H9 (cell line): ENCODE measurements around the gene TRIM27. TPM values are rescaled to one million over a fixed set of nuclear protein-coding genes. Genes with fewer than 3 reads are reported as not detected.

ENCODE experiments used
- DNase-seq: peaks from one replicate; pipeline ENCODE4 v3.0.0-alpha.2; 2017
- H2AFZ ChIP-seq: one replicate; pipeline ENCODE4 v1.6.1; 2013; ENCODE audit warnings: mild to moderate bottlenecking, low read length, control low read depth, moderate library complexity
- H2AK5ac ChIP-seq: 2 replicates; pipeline ENCODE4 v1.6.1; 2013; ENCODE audit warnings: low read length, control low read depth, mixed read lengths; ENCODE audit not compliant: insufficient read length
- H2BK120ac ChIP-seq: one replicate; pipeline ENCODE4 v1.6.1; 2013; ENCODE audit warnings: low read depth, mild to moderate bottlenecking, low read length, control low read depth, inconsistent platforms; ENCODE audit not compliant: poor library complexity, severe bottlenecking
- H2BK12ac ChIP-seq: 2 replicates; pipeline ENCODE4 v1.6.1; 2013; ENCODE audit warnings: low read length, control low read depth, mixed read lengths, low read depth; ENCODE audit not compliant: insufficient read length
- H2BK15ac ChIP-seq: 2 replicates; pipeline ENCODE4 v1.6.1; 2013; ENCODE audit warnings: low read depth, low read length, control low read depth
- H2BK20ac ChIP-seq: one replicate; pipeline ENCODE4 v1.6.1; 2013; ENCODE audit warnings: low read depth, mild to moderate bottlenecking, low read length, control low read depth, inconsistent platforms; ENCODE audit not compliant: poor library complexity, severe bottlenecking
- H2BK5ac ChIP-seq: 2 replicates; pipeline ENCODE4 v1.6.1; 2013; ENCODE audit warnings: low read length, control low read depth, mixed read lengths; ENCODE audit not compliant: insufficient read length
- H3K14ac ChIP-seq: 2 replicates; pipeline ENCODE4 v1.6.1; 2013; ENCODE audit warnings: low read length, control low read depth; ENCODE audit not compliant: insufficient read depth
- H3K18ac ChIP-seq: 2 replicates; pipeline ENCODE4 v1.6.1; 2013; ENCODE audit warnings: low read depth, mild to moderate bottlenecking, mixed read lengths, low read length, control low read depth; ENCODE audit not compliant: insufficient read length
- H3K23ac ChIP-seq: 2 replicates; pipeline ENCODE4 v1.6.1; 2013; ENCODE audit warnings: low read length, control low read depth, mixed read lengths, low read depth; ENCODE audit not compliant: insufficient read length
- H3K23me2 ChIP-seq: 2 replicates; pipeline ENCODE4 v1.6.1; 2013; ENCODE audit warnings: low read depth, mild to moderate bottlenecking, mixed read lengths, low read length, control low read depth; ENCODE audit not compliant: insufficient read length, poor library complexity, severe bottlenecking
- H3K27ac ChIP-seq: 2 replicates; pipeline ENCODE4 v1.5.1; 2013; ENCODE audit warnings: low read length, control low read depth, mixed read lengths, low read depth; ENCODE audit not compliant: insufficient read length
- H3K27me3 ChIP-seq: 2 replicates; pipeline ENCODE4 v1.6.1; 2013; ENCODE audit warnings: low read length, control low read depth, inconsistent platforms; ENCODE audit not compliant: insufficient read depth
- H3K4ac ChIP-seq: 2 replicates; pipeline ENCODE4 v1.6.1; 2013; ENCODE audit warnings: low read depth, mild to moderate bottlenecking, control low read depth, inconsistent platforms, low read length, moderate library complexity
- H3K4me1 ChIP-seq: 2 replicates; pipeline ENCODE4 v1.6.1; 2013; ENCODE audit warnings: low read length, control low read depth, inconsistent platforms; ENCODE audit not compliant: insufficient read depth
- H3K4me2 ChIP-seq: 2 replicates; pipeline ENCODE4 v1.6.1; 2013; ENCODE audit warnings: low read length, control low read depth, mixed read lengths; ENCODE audit not compliant: insufficient read length, insufficient read depth
- H3K56ac ChIP-seq: 2 replicates; pipeline ENCODE4 v1.6.1; 2013; ENCODE audit warnings: low read depth, mild to moderate bottlenecking, mixed read lengths, low read length, control low read depth; ENCODE audit not compliant: insufficient read length
- H3K79me1 ChIP-seq: 2 replicates; pipeline ENCODE4 v1.6.1; 2013; ENCODE audit warnings: low read depth, mild to moderate bottlenecking, moderate library complexity, low read length, control low read depth, inconsistent platforms; ENCODE audit not compliant: insufficient read depth, poor library complexity, severe bottlenecking
- H3K79me2 ChIP-seq: 2 replicates; pipeline ENCODE4 v1.6.1; 2013; ENCODE audit warnings: low read length, control low read depth, inconsistent platforms; ENCODE audit not compliant: insufficient read depth
- H3K9ac ChIP-seq: 2 replicates; pipeline ENCODE4 v1.6.1; 2013; ENCODE audit warnings: low read length, control low read depth, mixed read lengths; ENCODE audit not compliant: insufficient read length; ENCODE audit errors: extremely low read depth
- H3K9me3 ChIP-seq: one replicate; pipeline ENCODE4 v1.6.1; 2013; ENCODE audit warnings: low read depth, low read length, inconsistent platforms; ENCODE audit not compliant: control insufficient read depth
- H3T11ph ChIP-seq: one replicate; pipeline ENCODE4 v1.6.1; 2013; ENCODE audit warnings: mild to moderate bottlenecking, low read length, control low read depth, inconsistent platforms
- H4K20me1 ChIP-seq: one replicate; pipeline ENCODE4 v1.6.1; 2013; ENCODE audit not compliant: control insufficient read depth, insufficient read length, insufficient read depth
- H4K5ac ChIP-seq: 2 replicates; pipeline ENCODE4 v1.6.1; 2013; ENCODE audit warnings: low read depth, mild to moderate bottlenecking, mixed read lengths, low read length, control low read depth; ENCODE audit not compliant: insufficient read length
- H4K8ac ChIP-seq: replicated peaks from 2 replicates; pipeline ENCODE4 v1.6.1; 2013; ENCODE audit warnings: low read length, control low read depth, mixed read lengths, low read depth; ENCODE audit not compliant: insufficient read length
- H4K91ac ChIP-seq: 2 replicates; pipeline ENCODE4 v1.6.1; 2013; ENCODE audit warnings: low read depth, mild to moderate bottlenecking, moderate library complexity, mixed read lengths, low read length, control low read depth; ENCODE audit not compliant: insufficient read length
- H3K27ac Mint-ChIP-seq, 3 experiments: 2 replicates in 2 of 3; 3 replicates in 1 of 3; pipeline ENCODE4 v1.8.0; 2020 to 2021; ENCODE audit warnings: mixed read lengths in 3 of 3, mild to moderate bottlenecking in 1 of 3, moderate library complexity in 1 of 3
- H3K27me3 Mint-ChIP-seq: 2 replicates; pipeline ENCODE4 v1.8.0; 2021; ENCODE audit warnings: low read depth, mild to moderate bottlenecking, moderate library complexity, mixed read lengths
- H3K36me3 Mint-ChIP-seq, 3 experiments: 2 replicates in 2 of 3; 3 replicates in 1 of 3; pipeline ENCODE4 v1.8.0; 2020 to 2021; ENCODE audit warnings: low read depth in 3 of 3, mixed read lengths in 3 of 3; ENCODE audit not compliant: insufficient read depth in 1 of 3
- H3K4me1 Mint-ChIP-seq, 2 experiments: 2 replicates each; pipeline ENCODE4 v1.8.0; 2020; ENCODE audit warnings: mixed read lengths in 2 of 2
- H3K4me3 Mint-ChIP-seq, 2 experiments: 2 replicates in 1 of 2; 3 replicates in 1 of 2; pipeline ENCODE4 v1.8.0; 2020 to 2021; ENCODE audit warnings: mild to moderate bottlenecking in 2 of 2, mixed read lengths in 2 of 2, moderate library complexity in 1 of 2
- H3K9me3 Mint-ChIP-seq, 2 experiments: 2 replicates in 1 of 2; 3 replicates in 1 of 2; pipeline ENCODE4 v1.8.0; 2020; ENCODE audit warnings: mild to moderate bottlenecking in 2 of 2, mixed read lengths in 2 of 2, moderate library complexity in 1 of 2
- CTCF ChIP-seq: fragments of 200-600 bp; sonication (generic); conservative IDR thresholded peaks from 3 replicates; pipeline ENCODE4 v1.8.0; 2021; ENCODE audit warnings: antibody characterized with exemption, mild to moderate bottlenecking
- WGBS: extraction: QIAGEN DNeasy Blood & Tissue Kit; methylation state at CpG from one replicate; pipeline ENCODE4 v1.1.7; 2013; ENCODE audit warnings: missing lambda C conversion rate, low lambda C conversion rate, mixed read lengths; ENCODE audit not compliant: insufficient read length; ENCODE audit errors: extremely low coverage; 5-methylcytosine and 5-hydroxymethylcytosine counted together
- total RNA-seq: library from RNA; stranded (reverse); gene quantifications from 2 replicates; pipeline ENCODE4 v1.2.1, GENCODE V29; 2021

Gene TRIM27
- total RNA-seq, 1 experiment from 2014 or later, result 98.2 TPM

- H3K23me2 ChIP-seq, result peaks cover 9% of the 10 kb centered on the region
Observed at GRCh38 chr6:28893172-28893799, 30.5 kb downstream of the TRIM27 start.

More at GRCh38 chr6:28893172-28893799, 30.5 kb downstream of the TRIM27 start:
- no peak overlapping the region for H2BK20ac ChIP-seq
- no peak overlapping the region for H3K9ac ChIP-seq
- Mint-ChIP-seq H3K4me1 (peaks cover 2 to 6% of the 10 kb centered on the region in 2 experiments; a peak in 1 of 4 replicates), H3K36me3 (no peaks in the 10 kb centered on the region; a peak in 1 of 7 replicates), H3K27ac (no peak overlapping the region), H3K27me3 (peaks cover 4% of the 10 kb centered on the region; the same call in 1 of the 2 replicates), H3K4me3 (no peak overlapping the region), H3K9me3 (peaks cover 3 to 5% of the 10 kb centered on the region in 2 experiments; a peak in 3 of 5 replicates)
- no peak overlapping the region for H3K27ac ChIP-seq
- WGBS, result no CpG with 5 or more reads among the region's 9 CpGs
- H2BK15ac ChIP-seq, result no peak overlapping the region
- H3K56ac ChIP-seq, result no peak overlapping the region
- no peak overlapping the region for H3K23ac ChIP-seq
- no peak overlapping the region for H4K5ac ChIP-seq
- TF ChIP-seq CTCF, result no peak
- H4K8ac ChIP-seq, result no peak overlapping the region
- H2AK5ac ChIP-seq, result no peak overlapping the region
- no peak overlapping the region for H2BK5ac ChIP-seq
- H2AFZ ChIP-seq, result no peak overlapping the region
- no peak overlapping the region for H2BK12ac ChIP-seq
- H3K18ac ChIP-seq, result no peak overlapping the region
- H3K4me2 ChIP-seq, result no peak overlapping the region
- no peaks in the 10 kb centered on the region for H4K20me1 ChIP-seq
- no peaks in the 10 kb centered on the region for H3K27me3 ChIP-seq
- H3K4ac ChIP-seq, result no peak overlapping the region
- H4K91ac ChIP-seq, result no peak overlapping the region
- H3K4me1 ChIP-seq, result no peaks in the 10 kb centered on the region
- no peaks in the 10 kb centered on the region for H3K79me2 ChIP-seq
- no peak for DNase-seq
- no peak overlapping the region for H3K14ac ChIP-seq
- H3T11ph ChIP-seq, result no peak overlapping the region
- H3K9me3 ChIP-seq, result no peaks in the 10 kb centered on the region
- H3K79me1 ChIP-seq, result no peaks in the 10 kb centered on the region
- no peak overlapping the region for H2BK120ac ChIP-seq
